NOMO-1 treated with dmso at 0.1 percent for 144 hours (cell line): ENCODE measurements around the gene PTPRD.
"Not testable (repeated sequence)": the region's sequence is repeated elsewhere in the genome, so short reads cannot be mapped to it uniquely, and the experiment has no call there.

ENCODE experiments used
- DNase-seq: peaks from one replicate; lab custom pipeline; 2025; ENCODE audit not compliant: unreplicated experiment; lab: John Stamatoyannopoulos, UW

The PTPRD gene

GRCh38 chr9:9538356-9538755, 1074.4 kb downstream of the PTPRD start:
- DNase-seq: no peak

DNA sequence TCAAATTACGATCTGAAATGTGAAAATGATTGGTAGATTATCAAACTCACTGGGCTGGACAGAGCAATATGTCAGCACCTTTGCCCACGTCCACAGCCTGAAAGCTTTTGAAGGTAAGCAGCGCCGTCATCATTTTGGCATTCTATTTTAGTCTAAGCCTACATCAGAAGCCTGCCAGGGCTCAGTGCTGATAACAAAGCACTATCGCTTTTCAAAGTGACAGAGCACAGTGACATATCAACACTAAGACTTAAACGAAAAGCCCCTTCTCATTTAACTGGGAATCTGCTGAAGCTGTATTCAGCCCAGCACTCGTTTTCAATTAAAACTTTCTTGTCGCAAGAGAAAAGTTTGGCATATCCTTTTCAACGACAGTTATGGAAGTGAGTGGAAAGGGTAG, 1076.3 kb downstream of the PTPRD start:
- DNase-seq: no peak

DNA sequence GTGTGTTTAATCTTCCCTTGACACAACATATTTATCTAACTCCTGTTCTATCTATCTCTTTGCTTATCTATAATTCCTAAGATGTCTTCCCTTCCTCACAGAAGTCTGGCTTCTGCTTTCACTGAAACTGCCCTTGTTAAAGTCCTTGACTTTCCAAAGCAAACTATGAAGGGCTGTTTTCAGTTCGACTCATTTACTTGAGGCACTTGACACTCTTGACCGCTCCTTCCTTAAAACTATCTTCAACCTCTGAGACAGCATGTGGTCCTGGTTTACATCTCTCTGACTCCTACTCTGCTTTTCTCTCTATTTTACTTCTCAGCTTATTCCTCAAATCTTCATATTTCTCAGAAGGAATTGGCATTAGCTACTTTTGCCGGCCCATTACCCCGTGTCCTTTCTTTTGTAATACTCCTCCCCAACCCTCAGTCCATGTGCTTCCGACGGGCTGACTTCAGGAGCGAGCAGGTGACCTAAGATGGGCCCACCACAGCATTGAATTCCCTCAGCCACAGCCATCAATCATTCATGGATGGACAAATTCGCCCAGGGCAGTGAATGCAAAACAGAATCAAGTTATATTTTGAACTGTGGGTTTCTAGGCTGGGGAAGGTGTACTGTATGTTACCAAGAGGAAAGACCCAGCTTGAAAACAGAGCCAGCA, 1089.2 kb downstream of the PTPRD start:
- DNase-seq: no peak

- DNase-seq: no peak
Measured at GRCh38 chr9:9522406-9522805, 1090.4 kb downstream of the PTPRD start.

GRCh38 chr9:9521033-9521779, 1091.6 kb downstream of the PTPRD start:
- no peak for DNase-seq

GRCh38 chr9:9504869-9505268, 1107.9 kb downstream of the PTPRD start:
- no peak for DNase-seq

DNA sequence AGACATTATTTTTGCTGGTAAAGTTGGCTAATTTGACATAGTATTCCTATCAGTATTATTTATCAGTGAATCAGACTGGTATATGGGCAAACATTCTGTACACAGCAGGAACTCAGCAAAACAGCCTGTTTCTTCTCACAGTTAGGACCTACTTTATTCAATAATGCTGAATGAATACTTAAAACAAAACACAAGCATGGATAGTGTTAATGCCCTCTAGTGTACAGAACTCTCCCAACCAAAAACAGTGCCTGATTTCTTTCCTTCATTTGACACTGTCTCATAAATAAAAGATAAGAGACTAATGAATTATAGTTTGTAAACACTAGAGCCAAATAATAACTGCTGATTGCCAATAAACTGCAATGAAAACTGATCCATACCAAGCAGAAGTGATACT, 1113.3 kb downstream of the PTPRD start:
- DNase-seq: no peak

GRCh38 chr9:9498846-9499245, 1114.0 kb downstream of the PTPRD start:
- no peak for DNase-seq

DNA sequence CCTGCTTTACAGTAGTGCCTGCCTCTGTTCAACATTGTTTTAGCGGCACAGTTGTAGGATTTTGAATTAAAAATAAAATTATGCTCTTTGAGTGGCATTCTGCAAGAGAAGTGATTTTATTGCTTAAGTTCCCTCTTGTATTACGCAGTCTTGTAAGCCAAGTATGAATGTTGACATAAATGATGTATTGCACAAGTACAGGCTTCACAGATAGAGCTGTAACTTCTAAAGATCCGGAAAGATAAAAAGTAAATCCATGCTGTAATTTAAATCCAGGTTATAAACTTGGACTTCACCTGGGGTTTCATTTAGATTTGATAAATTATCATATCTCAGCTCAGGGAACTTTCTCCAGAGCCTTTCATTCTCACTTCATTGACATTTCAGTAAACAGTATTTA, 1114.7 kb downstream of the PTPRD start:
- no peak for DNase-seq

- DNase-seq: no peak
Measured at GRCh38 chr9:9494336-9494735, 1118.5 kb downstream of the PTPRD start.

DNA sequence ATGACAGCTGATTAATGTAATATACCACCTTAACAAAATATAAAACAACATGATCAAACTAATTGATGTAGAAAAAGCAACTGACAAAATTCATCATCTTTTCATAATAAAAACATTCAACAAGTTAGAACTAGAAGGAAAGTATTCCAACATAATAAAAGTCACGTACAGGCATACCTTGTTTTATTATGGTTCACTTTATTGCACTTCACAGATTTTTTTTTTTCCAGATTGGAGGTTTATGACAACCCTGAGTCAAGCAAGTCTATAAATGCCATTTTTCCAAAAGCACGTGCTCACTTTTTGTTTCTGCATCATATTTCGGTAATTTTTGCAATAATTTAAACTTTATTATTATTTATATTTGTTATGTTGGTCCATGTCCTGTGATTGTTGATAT, 1120.3 kb downstream of the PTPRD start:
- no peak for DNase-seq

DNA sequence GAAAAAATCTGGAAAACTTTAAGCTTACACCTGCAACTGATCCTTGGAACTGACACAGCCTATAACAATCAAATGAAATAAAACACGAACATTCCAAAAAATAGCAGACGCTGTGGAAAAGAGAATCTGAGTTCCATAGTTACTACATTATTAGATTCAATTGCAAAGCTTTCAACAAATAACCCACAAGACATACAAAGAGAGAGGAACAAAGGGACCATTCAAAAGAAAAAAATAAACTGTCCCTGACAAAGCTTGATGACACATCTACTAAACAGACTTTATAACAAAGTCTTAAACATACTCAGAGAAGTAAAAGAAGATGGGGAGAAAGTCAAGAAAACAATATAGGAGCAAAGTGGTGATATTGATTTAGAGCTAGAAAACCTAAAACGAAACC, 1123.6 kb downstream of the PTPRD start:
- no peak for DNase-seq

GRCh38 chr9:9483175-9483574, 1129.6 kb downstream of the PTPRD start:
- DNase-seq: no peak

- DNase-seq: no peak
Measured at GRCh38 chr9:9478741-9479140, 1134.1 kb downstream of the PTPRD start.

- DNase-seq: no peak
Measured at GRCh38 chr9:9469271-9469670, 1143.5 kb downstream of the PTPRD start.

DNA sequence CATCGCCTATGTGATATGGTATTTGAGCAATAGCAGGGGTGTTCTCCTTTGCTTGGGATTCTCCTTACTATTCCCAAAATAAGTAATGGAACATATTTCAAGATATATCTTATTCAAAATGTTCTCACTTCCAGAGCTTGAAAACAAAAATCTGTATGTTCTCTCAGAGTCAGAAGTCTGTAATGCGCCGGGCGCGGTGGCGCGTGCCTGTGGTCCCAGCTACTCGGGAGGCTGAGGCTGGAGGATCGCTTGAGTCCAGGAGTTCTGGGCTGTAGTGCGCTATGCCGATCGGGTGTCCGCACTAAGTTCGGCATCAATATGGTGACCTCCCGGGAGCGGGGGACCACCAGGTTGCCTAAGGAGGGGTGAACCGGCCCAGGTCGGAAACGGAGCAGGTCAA, 1170.9 kb downstream of the PTPRD start:
- DNase-seq: not testable (repeated sequence)

GRCh38 chr9:9437641-9438040, 1175.2 kb downstream of the PTPRD start:
- no peak for DNase-seq

- DNase-seq: not testable (repeated sequence)
Measured at GRCh38 chr9:9426454-9426853, 1186.3 kb downstream of the PTPRD start.

DNA sequence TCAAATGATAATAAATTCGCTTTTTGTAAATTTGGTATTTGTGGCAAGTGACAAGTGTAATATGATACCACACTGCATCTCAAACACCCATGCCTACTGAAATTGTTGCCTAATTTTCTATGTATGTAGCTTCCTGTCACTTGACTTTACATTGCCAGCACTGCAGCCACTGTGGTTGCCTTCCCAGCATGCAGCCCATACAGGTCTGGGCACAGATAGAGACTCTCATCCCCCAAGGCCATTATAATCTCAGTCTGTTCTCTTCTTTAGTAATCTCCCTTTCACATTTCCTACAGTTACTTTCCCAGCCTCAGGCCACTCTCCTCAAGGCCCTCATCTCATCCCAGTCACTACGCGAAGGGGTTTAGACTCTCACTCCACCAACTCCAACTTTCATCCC, 1200.6 kb downstream of the PTPRD start:
- no peak for DNase-seq

GRCh38 chr9:9410736-9411135, 1202.1 kb downstream of the PTPRD start:
- no peak for DNase-seq

GRCh38 chr9:9399982-9400381, 1212.8 kb downstream of the PTPRD start:
- no peak for DNase-seq

DNA sequence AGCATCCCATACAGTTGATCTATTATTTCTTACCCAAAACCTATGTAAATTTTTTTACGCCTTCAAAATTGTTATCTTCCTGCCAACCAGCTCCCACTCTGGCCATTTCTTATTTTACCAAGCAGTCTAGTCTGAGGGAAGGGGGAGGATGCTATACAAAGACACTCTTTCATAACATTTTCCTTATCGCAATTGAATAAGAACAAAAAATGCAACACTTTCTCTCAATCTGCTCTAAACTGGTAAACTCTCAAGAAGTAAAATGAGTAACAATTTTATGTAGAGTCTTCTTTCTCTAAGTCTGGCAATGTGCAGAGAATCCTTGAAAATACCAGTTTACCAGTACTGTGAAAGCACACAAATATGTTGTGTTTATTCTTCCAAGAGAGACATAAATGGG, 1216.3 kb downstream of the PTPRD start:
- no peak for DNase-seq

- no peak for DNase-seq
Measured at GRCh38 chr9:9395539-9395938, 1217.3 kb downstream of the PTPRD start.
